IMR-90 (cell line): ENCODE results near the gene CYREN. TPM values are rescaled to one million over a fixed set of nuclear protein-coding genes. Genes with fewer than 3 reads are reported as not detected.

Experiments
- ATAC-seq: fragments of 200-7000 bp; cut with Tn5 transposase; 2 replicates; pipeline ENCODE4 v1.9.1; 2020; ENCODE audit warnings: low read depth, mild to moderate bottlenecking, moderate library complexity
- BruUV-seq: library from RNA; stranded (reverse); fragments of 400-500 nt; replicated peaks from 2 replicates; lab custom pipeline; 2021; lab: Mats Ljungman, UMichigan
- CTCF ChIA-PET: fragments of 300-600 bp; formaldehyde crosslinking; extraction: SDS; loops from one replicate; lab custom pipeline; 2021; ENCODE audit warnings: antibody characterized with exemption; lab: Yijun Ruan, JAX
- POLR2A ChIA-PET: fragments of 300-600 bp; sonication (Branson Sonifier 250); formaldehyde crosslinking; loops from one replicate; lab custom pipeline; 2022; ENCODE audit warnings: antibody characterized with exemption; ENCODE audit not compliant: unreplicated experiment; lab: Charles Lee
- DNase-seq: peaks from one replicate; pipeline ENCODE4 v3.0.0; 2013
- H2AFZ ChIP-seq: replicated peaks from 2 replicates; pipeline ENCODE3; 2013; ENCODE audit warnings: low read length, mild to moderate bottlenecking; ENCODE audit not compliant: poor library complexity
- H2AK5ac ChIP-seq: 2 replicates; pipeline ENCODE4 v1.6.1; 2013; ENCODE audit warnings: low read depth, low read length, inconsistent platforms
- H2AK9ac ChIP-seq: replicated peaks from 2 replicates; pipeline ENCODE3; 2013; ENCODE audit warnings: mild to moderate bottlenecking, low read depth, low read length, moderate library complexity; ENCODE audit not compliant: poor library complexity
- H2BK120ac ChIP-seq: 2 replicates; pipeline ENCODE4 v1.6.1; 2013; ENCODE audit warnings: low read depth, low read length, inconsistent platforms
- H2BK15ac ChIP-seq: 3 replicates; pipeline ENCODE4 v1.6.1; 2013; ENCODE audit warnings: low read depth, low read length, inconsistent platforms
- H2BK20ac ChIP-seq: 2 replicates; pipeline ENCODE4 v1.6.1; 2013; ENCODE audit warnings: low read depth, mild to moderate bottlenecking, inconsistent platforms, low read length, moderate library complexity
- H2BK5ac ChIP-seq: 2 replicates; pipeline ENCODE4 v1.6.1; 2013; ENCODE audit warnings: mild to moderate bottlenecking, low read depth, low read length, inconsistent platforms; ENCODE audit not compliant: poor library complexity, severe bottlenecking
- H3K14ac ChIP-seq: replicated peaks from 2 replicates; pipeline ENCODE4 v1.6.1; 2013; ENCODE audit warnings: low read depth, low read length, inconsistent platforms
- H3K18ac ChIP-seq: 2 replicates; pipeline ENCODE4 v1.6.1; 2013; ENCODE audit warnings: low read depth, low read length, control low read depth
- H3K23ac ChIP-seq: 2 replicates; pipeline ENCODE4 v1.6.1; 2013; ENCODE audit warnings: low read depth, low read length, inconsistent platforms
- H3K27ac ChIP-seq: 2 replicates; pipeline ENCODE4 v1.5.1; 2013; ENCODE audit warnings: mild to moderate bottlenecking, control low read depth, low read length; ENCODE audit not compliant: insufficient read depth
- H3K27me3 ChIP-seq: 2 replicates; pipeline ENCODE4 v1.6.1; 2013; ENCODE audit warnings: low read length; ENCODE audit not compliant: control insufficient read depth, insufficient read depth
- H3K36me3 ChIP-seq: 2 replicates; pipeline ENCODE4 v1.6.1; 2013; ENCODE audit warnings: low read length, mixed read lengths; ENCODE audit not compliant: control insufficient read depth, insufficient read depth
- H3K4ac ChIP-seq: 2 replicates; pipeline ENCODE4 v1.6.1; 2013; ENCODE audit warnings: low read depth, low read length, inconsistent platforms
- H3K4me1 ChIP-seq: 2 replicates; pipeline ENCODE4 v1.6.1; 2013; ENCODE audit warnings: low read length, mixed read lengths; ENCODE audit not compliant: control insufficient read depth, insufficient read depth
- H3K4me2 ChIP-seq: 2 replicates; pipeline ENCODE4 v1.6.1; 2013; ENCODE audit warnings: low read depth, mild to moderate bottlenecking, control low read depth, low read length, moderate library complexity
- H3K4me3 ChIP-seq: 2 replicates; pipeline ENCODE4 v1.5.1; 2013; ENCODE audit warnings: low read depth, mild to moderate bottlenecking, control low read depth, low read length, moderate library complexity; ENCODE audit not compliant: insufficient read depth
- H3K56ac ChIP-seq: 2 replicates; pipeline ENCODE4 v1.6.1; 2013; ENCODE audit warnings: low read length, inconsistent platforms; ENCODE audit not compliant: insufficient read depth; ENCODE audit errors: extremely low read depth
- H3K79me1 ChIP-seq, 2 experiments: 2 replicates each; pipeline ENCODE4 v1.6.1; 2013; ENCODE audit warnings: low read length in 2 of 2, inconsistent platforms in 1 of 2, low read depth in 1 of 2
- H3K9ac ChIP-seq: 2 replicates; pipeline ENCODE4 v1.6.1; 2013; ENCODE audit warnings: low read depth, low read length, control low read depth
- H3K9me1 ChIP-seq: 2 replicates; pipeline ENCODE4 v1.6.1; 2013; ENCODE audit warnings: low read length, inconsistent platforms; ENCODE audit not compliant: insufficient read depth
- H3K9me3 ChIP-seq: 2 replicates; pipeline ENCODE4 v1.6.1; 2013; ENCODE audit warnings: low read length; ENCODE audit not compliant: control insufficient read depth, insufficient read depth
- H4K20me1 ChIP-seq: 2 replicates; pipeline ENCODE4 v1.6.1; 2013; ENCODE audit warnings: low read length, inconsistent platforms; ENCODE audit not compliant: insufficient read depth
- H4K5ac ChIP-seq: 2 replicates; pipeline ENCODE4 v1.6.1; 2013; ENCODE audit warnings: mild to moderate bottlenecking, low read depth, low read length, control low read depth
- H4K8ac ChIP-seq, 2 experiments: 2 replicates each; pipeline ENCODE4 v1.6.1; 2013; ENCODE audit warnings: low read depth in 2 of 2, low read length in 2 of 2, control low read depth in 1 of 2, inconsistent platforms in 1 of 2
- H4K91ac ChIP-seq: 2 replicates; pipeline ENCODE4 v1.6.1; 2013; ENCODE audit warnings: low read depth, low read length, inconsistent platforms; ENCODE audit not compliant: insufficient read depth
- CEBPB ChIP-seq: IDR thresholded peaks from 2 replicates; pipeline ENCODE4 v1.6.1; 2012; ENCODE audit warnings: low read depth, low read length, improper control_type of control experiment
- CHD1 ChIP-seq: IDR thresholded peaks from 2 replicates; pipeline ENCODE4 v1.6.1; 2012; ENCODE audit warnings: low read depth, low read length, improper control_type of control experiment
- CTCF ChIP-seq: conservative IDR thresholded peaks from 2 replicates; pipeline ENCODE4 v1.5.1; 2012; ENCODE audit warnings: mild to moderate bottlenecking, low read depth, low read length, improper control_type of control experiment
- FOS ChIP-seq: fragments of 150-350 bp; IDR thresholded peaks from 2 replicates; pipeline ENCODE4 v1.6.1; 2016; ENCODE audit warnings: low read depth, low read length
- NFE2L2 ChIP-seq: fragments of 150-350 bp; IDR thresholded peaks from 2 replicates; pipeline ENCODE4 v1.6.1; 2016; ENCODE audit warnings: low read depth, mild to moderate bottlenecking, low read length
- RAD21 ChIP-seq: IDR thresholded peaks from 2 replicates; pipeline ENCODE4 v1.6.1; 2012; ENCODE audit warnings: low read length, improper control_type of control experiment
- RCOR1 ChIP-seq: IDR thresholded peaks from 2 replicates; pipeline ENCODE4 v1.6.1; 2012; ENCODE audit warnings: mild to moderate bottlenecking, low read length, improper control_type of control experiment; ENCODE audit not compliant: insufficient replicate concordance
- RFX5 ChIP-seq: IDR thresholded peaks from 2 replicates; pipeline ENCODE4 v1.8.0; 2012; ENCODE audit warnings: low read depth, mild to moderate bottlenecking, low read length, moderate library complexity
- USF2 ChIP-seq: fragments of 150-350 bp; IDR thresholded peaks from 2 replicates; pipeline ENCODE4 v1.6.1; 2017; ENCODE audit warnings: mild to moderate bottlenecking, antibody characterized with exemption, low read length, low read depth
- WGBS, 2 experiments: methylation state at CpG; one replicate each; pipeline versions ENCODE4 v1.1.5 to v1.1.7; 2013; ENCODE audit warnings: missing lambda C conversion rate in 2 of 2; ENCODE audit not compliant: insufficient read length in 1 of 2; ENCODE audit errors: extremely low coverage in 2 of 2; 5-methylcytosine and 5-hydroxymethylcytosine counted together
- dilution Hi-C: fragments of 300-500 bp; cut with HindIII; formaldehyde crosslinking; loops from one replicate; pipeline ENCODE4 v1.14.3; 2018; ENCODE audit warnings: low sequenced_read_pairs; ENCODE audit not compliant: unreplicated experiment
- in situ Hi-C: fragments of 300-500 bp; cut with MboI; formaldehyde crosslinking; loops from 3 replicates; pipeline ENCODE4 v1.14.3; 2019; ENCODE audit warnings: low sequenced_read_pairs, inconsistent platforms, mixed read lengths
- intact Hi-C: fragments of 100-400 bp; cut with micrococcal nuclease; formaldehyde crosslinking; loops from 2 replicates; pipeline ENCODE4 v1.10.0; 2022
- polyA plus RNA-seq, 3 experiments: library from polyadenylated mRNA; depleted of rRNA; stranded (reverse); fragments of >200 nt; gene quantifications; 2 replicates each; pipeline ENCODE4 v1.2.3, GENCODE V29; 2012; ENCODE audit warnings: low replicate concordance in 1 of 3
- total RNA-seq: library from RNA; depleted of rRNA; stranded (reverse); fragments of >200 nt; gene quantifications from 2 replicates; pipeline ENCODE4 v1.2.3, GENCODE V29; 2012

CYREN gene
- total and polyA plus RNA-seq, 2 of the 4 experiments (the other 2 are of a cell fraction) = 26.5 to 29.2 TPM

GRCh38 chr7:135175931-135176330 lies 5.4 kb upstream of the CYREN start:
- no peak overlapping the region for H3K23ac ChIP-seq
- ATAC-seq (no peak), DNase-seq (no peak)
- H3K9me3 ChIP-seq = peaks cover 16% of the 10 kb centered on the region
- H3K9me1 ChIP-seq = no peaks in the 10 kb centered on the region
- no peaks in the 10 kb centered on the region for H4K20me1 ChIP-seq
- H2BK15ac ChIP-seq = no peak overlapping the region
- no peak overlapping the region for H2BK20ac ChIP-seq
- no peaks in the 10 kb centered on the region for H3K27me3 ChIP-seq
- dilution Hi-C loops = no loop called here
- BruUV-seq = no TSS peak
- no peak overlapping the region for H3K18ac ChIP-seq
- H3K4ac ChIP-seq = no peak overlapping the region
- WGBS, 2 experiments = 82% methylated on average over 4 of the region's 6 CpGs; no CpG with 5 or more reads in 1 of the 2 experiments
- H3K56ac ChIP-seq = no peak overlapping the region
- no peak overlapping the region for H2AFZ ChIP-seq
- H3K4me1 ChIP-seq = no peaks in the 10 kb centered on the region
- no peak overlapping the region for H4K91ac ChIP-seq
- H2BK5ac ChIP-seq = no peak overlapping the region
- H4K8ac ChIP-seq = no peak overlapping the region
- H3K9ac ChIP-seq = no peak overlapping the region
- H3K36me3 ChIP-seq = 0 out of 2 replicates have a peak, but pooled peaks cover 2% of the 10 kb centered on the region
- H2AK5ac ChIP-seq = no peak overlapping the region
- intact Hi-C loops = no loop called here
- no peak for TF ChIP-seq RFX5
- TF ChIP-seq NFE2L2 = no peak
- TF ChIP-seq CEBPB = no peak
- no peak for TF ChIP-seq USF2
- TF ChIP-seq FOS = no peak
- TF ChIP-seq RCOR1 = no peak
- no peak for TF ChIP-seq CHD1
- TF ChIP-seq RAD21 = no peak
- TF ChIP-seq CTCF = no peak
- H3K4me2 ChIP-seq = no peak overlapping the region
- H3K79me1 ChIP-seq = no peaks in the 10 kb centered on the region
- no peak overlapping the region for H4K5ac ChIP-seq
- no peak overlapping the region for H2AK9ac ChIP-seq
- CTCF ChIA-PET = no interaction called here
- no peak overlapping the region for H3K14ac ChIP-seq
- POLR2A ChIA-PET = no interaction called here
- in situ Hi-C loops = no loop called here
- no peak overlapping the region for H2BK120ac ChIP-seq
- no peak overlapping the region for H3K4me3 ChIP-seq
- H3K27ac ChIP-seq = no peak overlapping the region
